Naive thymus-derived CD8-positive, alpha-beta T cell (primary cell): ENCODE results near the gene SKP2. TPM values are rescaled to one million over a fixed set of nuclear protein-coding genes. Genes with fewer than 3 reads are reported as not detected.

Source experiments
- ATAC-seq, 2 donors: fragments of 150-1000 bp; cut with Tn5 transposase in 1 of 2; sonication (Bioruptor Pico), chemical (Tn5 transposase) in 1 of 2; 1 replicate in 1 of 2; 2 replicates in 1 of 2; pipeline ENCODE4 v1.10.0; 2021; ENCODE audit warnings: mild to moderate bottlenecking in 2 of 2, moderate library complexity in 2 of 2
- POLR2A ChIA-PET: fragments of 350-600 bp; sonication (Branson Sonifier 250); formaldehyde crosslinking; loops from one replicate; lab custom pipeline; 2021; ENCODE audit warnings: antibody characterized with exemption; lab: Charles Lee
- DNase-seq, 10 donors: peaks; one replicate each; pipeline versions ENCODE4 v3.0.0 to v3.0.0-alpha.2; 2020 to 2022
- H3K27ac Mint-ChIP-seq, 10 donors: one replicate each; pipeline ENCODE4 v1.8.0; 2020 to 2022; ENCODE audit warnings: mild to moderate bottlenecking in 10 of 10, mixed read lengths in 10 of 10, moderate library complexity in 4 of 10, inconsistent platforms in 1 of 10
- H3K27me3 Mint-ChIP-seq, 5 donors: one replicate each; pipeline ENCODE4 v1.8.0; 2021 to 2022; ENCODE audit warnings: mixed read lengths in 5 of 5
- H3K36me3 Mint-ChIP-seq, 3 donors: one replicate each; pipeline ENCODE4 v1.8.0; 2020 to 2022; ENCODE audit warnings: mixed read lengths in 3 of 3, mild to moderate bottlenecking in 2 of 3, inconsistent platforms in 1 of 3
- H3K4me1 Mint-ChIP-seq, 4 donors: one replicate each; pipeline ENCODE4 v1.8.0; 2021 to 2022; ENCODE audit warnings: mixed read lengths in 4 of 4
- H3K4me3 Mint-ChIP-seq, 10 donors: one replicate each; pipeline ENCODE4 v1.8.0; 2020 to 2022; ENCODE audit warnings: mild to moderate bottlenecking in 10 of 10, mixed read lengths in 10 of 10, moderate library complexity in 6 of 10, inconsistent platforms in 1 of 10
- H3K9me3 Mint-ChIP-seq, 9 donors: one replicate each; pipeline ENCODE4 v1.8.0; 2020 to 2022; ENCODE audit warnings: mixed read lengths in 9 of 9, mild to moderate bottlenecking in 3 of 9, inconsistent platforms in 1 of 9, moderate library complexity in 1 of 9
- microRNA-seq: library from miRNA; unstranded; fragments of <30 nt; microRNA quantifications from one replicate; pipeline ENCODE4 v1.2.0, GENCODE V29; 2022; ENCODE audit warnings: borderline microRNAs expressed
- polyA plus RNA-seq, 3 donors: library from polyadenylated mRNA; unstranded; fragments of 300-500 nt; fragmentation: Illumina TruSeq; gene quantifications; one replicate each; pipeline ENCODE4 v1.2.3, GENCODE V29; 2021
- total RNA-seq, 8 experiments: library from RNA in 2 of 8; stranded (reverse) in 2 of 8; gene quantifications; one replicate each; pipeline ENCODE4 v1.2.3 and lab custom pipeline; 2021 to 2026

The SKP2 gene
- total and polyA plus RNA-seq, 5 experiments from 2014 or later: 15.3 to 21.5 (median 18.5) TPM

DNA sequence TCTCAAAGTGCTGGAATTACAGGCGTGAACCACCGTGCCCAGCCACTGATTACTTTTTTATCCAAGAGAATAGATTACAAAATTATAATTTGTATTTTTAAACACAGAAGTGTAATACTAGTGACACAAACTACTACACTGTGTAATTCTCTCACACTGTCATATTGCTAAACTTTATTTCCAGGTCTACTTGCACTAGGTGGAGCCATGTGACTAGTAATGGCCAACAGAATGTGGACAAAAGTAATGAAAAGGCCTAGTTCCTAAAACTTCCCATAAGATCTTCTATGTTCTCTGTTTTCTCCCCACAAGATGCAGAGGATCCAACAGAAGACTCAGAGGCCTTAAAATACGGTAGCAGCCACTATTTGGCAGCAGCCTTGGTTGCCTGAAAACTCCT, 62.5 kb downstream of the SKP2 start:
- no peak overlapping the region for H3K27ac Mint-ChIP-seq
- H3K4me3 Mint-ChIP-seq: no peak overlapping the region
- no peaks in the 10 kb centered on the region for H3K27me3 Mint-ChIP-seq
- POLR2A ChIA-PET: interaction anchor here (1.0 kb wide), 1 partner anchor 24 kb away, joined by 4 read pairs; no protein-coding TSS in a partner anchor
- no peaks in the 10 kb centered on the region for H3K9me3 Mint-ChIP-seq
- ATAC-seq (peak in 1 of 2 donors; percentile 41), DNase-seq (peak in 2 of 10 donors; percentile 6)
- peaks cover 0 to 69% (median 22%) of the 10 kb centered on the region in 3 donors for H3K36me3 Mint-ChIP-seq
- no peaks in the 10 kb centered on the region for H3K4me1 Mint-ChIP-seq

DNA sequence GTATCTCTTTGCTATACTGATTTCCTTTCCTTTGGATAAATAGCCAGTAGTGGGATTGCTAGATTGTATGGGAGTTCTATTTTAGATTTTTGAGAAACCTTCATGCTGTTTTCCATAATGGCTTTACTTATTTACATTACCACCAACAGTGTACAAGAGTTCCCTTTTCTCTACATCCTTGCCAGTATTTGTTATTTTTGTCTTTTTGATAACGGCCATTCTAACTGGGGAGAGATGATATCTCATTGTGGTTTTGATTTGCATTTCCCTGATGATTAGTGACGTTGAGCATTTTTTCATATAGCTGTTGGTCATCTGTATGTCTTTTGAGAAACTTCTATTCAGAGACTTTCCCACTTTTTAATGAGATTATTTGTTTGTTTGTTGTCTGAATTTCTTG, 64.0 kb downstream of the SKP2 start:
- ATAC-seq (no peak), DNase-seq (no peak)
- no peak overlapping the region for H3K27ac Mint-ChIP-seq
- POLR2A ChIA-PET: no interaction called here
- H3K4me1 Mint-ChIP-seq: no peaks in the 10 kb centered on the region
- peaks cover 2 to 74% (median 19%) of the 10 kb centered on the region in 3 donors for H3K36me3 Mint-ChIP-seq
- no peaks in the 10 kb centered on the region for H3K9me3 Mint-ChIP-seq
- no peaks in the 10 kb centered on the region for H3K27me3 Mint-ChIP-seq
- no peak overlapping the region for H3K4me3 Mint-ChIP-seq

DNA sequence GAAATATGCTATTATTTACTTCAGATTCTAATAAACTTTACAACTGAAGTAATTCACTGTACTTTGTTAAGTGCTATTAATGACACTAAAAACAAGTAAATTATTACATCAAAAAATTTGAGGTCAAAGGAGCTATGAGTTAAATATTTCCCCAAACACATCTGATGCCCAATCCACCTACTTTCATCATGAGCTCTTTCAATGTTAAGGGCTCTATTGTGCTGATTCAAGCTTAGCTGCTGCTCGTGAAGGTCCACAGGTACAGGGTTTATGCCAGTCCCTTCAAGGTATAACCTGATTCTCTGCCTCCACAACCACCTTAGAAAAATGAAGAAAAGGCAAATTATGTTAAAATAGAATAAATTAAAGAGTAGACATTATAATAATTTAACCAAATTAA, 65.7 kb downstream of the SKP2 start:
- H3K4me3 Mint-ChIP-seq: no peak overlapping the region
- H3K27me3 Mint-ChIP-seq: no peaks in the 10 kb centered on the region
- DNase-seq (no peak), ATAC-seq (no peak)
- H3K9me3 Mint-ChIP-seq: no peaks in the 10 kb centered on the region
- POLR2A ChIA-PET: interaction anchor here (0.6 to 1.2 kb wide), 2 partner anchors 12 to 24 kb away, joined by 3 to 4 read pairs; partner anchors contain the start of gene NADK2
- H3K36me3 Mint-ChIP-seq: peaks cover 6 to 72% (median 27%) of the 10 kb centered on the region in 3 donors
- no peak overlapping the region for H3K27ac Mint-ChIP-seq
- H3K4me1 Mint-ChIP-seq: no peaks in the 10 kb centered on the region

DNA sequence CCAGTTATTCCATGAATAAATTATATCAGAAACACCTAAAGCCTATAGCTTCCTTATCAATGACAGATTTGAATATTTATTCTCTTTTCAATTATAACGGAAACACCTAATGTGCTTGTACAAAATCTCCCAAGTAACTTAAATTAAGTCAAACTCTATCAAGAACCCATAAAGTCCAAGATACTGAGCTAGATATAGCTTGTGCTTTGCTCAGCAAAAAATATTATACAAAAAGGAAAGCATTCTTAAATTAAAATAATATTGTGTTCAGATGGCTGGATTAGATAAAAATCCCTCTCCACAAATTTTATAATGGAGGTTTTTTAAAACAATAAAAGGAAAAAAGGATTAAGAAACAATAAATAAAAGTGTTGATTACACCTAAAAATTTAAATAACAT, 66.1 kb downstream of the SKP2 start:
- H3K4me3 Mint-ChIP-seq: no peak overlapping the region
- DNase-seq (no peak), ATAC-seq (no peak)
- no peaks in the 10 kb centered on the region for H3K9me3 Mint-ChIP-seq
- POLR2A ChIA-PET: interaction anchor here (0.6 to 1.2 kb wide), 2 partner anchors 12 to 24 kb away, joined by 3 to 4 read pairs; partner anchors contain the start of gene NADK2
- H3K27ac Mint-ChIP-seq: no peak overlapping the region
- H3K4me1 Mint-ChIP-seq: no peaks in the 10 kb centered on the region
- H3K27me3 Mint-ChIP-seq: no peaks in the 10 kb centered on the region
- H3K36me3 Mint-ChIP-seq: peaks cover 6 to 68% (median 26%) of the 10 kb centered on the region in 3 donors

DNA sequence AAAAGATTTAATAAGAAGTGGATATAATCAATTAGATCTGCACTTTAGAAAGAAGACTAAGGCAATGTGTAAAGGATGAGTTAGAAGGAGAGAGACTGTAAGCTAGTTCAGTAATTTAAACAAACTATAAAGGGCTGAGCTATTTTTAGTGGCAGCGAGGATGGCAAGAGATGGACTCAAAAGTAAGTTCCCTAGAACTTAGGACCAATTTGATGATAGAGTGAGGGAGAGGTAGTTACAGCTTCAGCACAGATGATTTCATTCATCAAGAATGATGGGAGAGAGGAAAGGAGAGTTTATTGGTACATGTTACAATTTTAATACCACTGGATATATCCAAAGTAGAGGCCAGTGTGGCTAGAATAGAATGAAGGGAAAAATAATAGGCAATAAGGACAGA, 70.7 kb downstream of the SKP2 start:
- H3K27ac Mint-ChIP-seq: no peak overlapping the region
- H3K36me3 Mint-ChIP-seq: peaks cover 6 to 39% (median 35%) of the 10 kb centered on the region in 3 donors
- H3K27me3 Mint-ChIP-seq: no peaks in the 10 kb centered on the region

DNA sequence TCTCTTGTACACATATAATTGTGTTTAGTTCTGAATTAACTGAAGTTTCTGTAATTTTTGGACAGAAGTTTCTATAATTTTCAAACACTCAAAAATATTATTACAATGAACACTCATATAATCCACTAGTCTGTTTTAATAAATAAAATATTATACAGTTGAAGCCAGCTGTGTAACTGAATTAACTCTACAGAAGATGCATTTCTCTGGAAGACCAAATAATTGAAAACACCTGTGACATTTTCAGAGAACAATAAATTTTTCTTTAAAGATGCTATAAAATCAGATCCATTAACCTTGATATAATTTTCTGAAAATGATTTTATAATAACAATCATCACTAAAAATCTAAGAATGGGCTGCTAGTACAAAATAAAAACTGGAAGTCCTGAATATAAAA, 75.1 kb downstream of the SKP2 start:
- Mint-ChIP-seq H3K27ac (no peak overlapping the region), H3K36me3 (peaks cover 0 to 16% (median 2%) of the 10 kb centered on the region in 3 donors), H3K4me3 (no peak overlapping the region), H3K9me3 (no peaks in the 10 kb centered on the region), H3K4me1 (peaks cover 2 to 8% (median 5%) of the 10 kb centered on the region in 4 donors), H3K27me3 (no peaks in the 10 kb centered on the region)
- ATAC-seq: no peak
- POLR2A ChIA-PET: interaction anchor here (1.0 kb wide), 1 partner anchor 14 kb away, joined by 3 read pairs; the partner anchor contains the start of gene NADK2
- DNase-seq: no peak

More for the DNA sequence above, 70.7 kb downstream of the SKP2 start:
- no peak overlapping the region for H3K4me3 Mint-ChIP-seq
- ATAC-seq: no peak
- no peak for DNase-seq
- H3K4me1 Mint-ChIP-seq: no peaks in the 10 kb centered on the region
- POLR2A ChIA-PET: no interaction called here
- no peaks in the 10 kb centered on the region for H3K9me3 Mint-ChIP-seq

DNA sequence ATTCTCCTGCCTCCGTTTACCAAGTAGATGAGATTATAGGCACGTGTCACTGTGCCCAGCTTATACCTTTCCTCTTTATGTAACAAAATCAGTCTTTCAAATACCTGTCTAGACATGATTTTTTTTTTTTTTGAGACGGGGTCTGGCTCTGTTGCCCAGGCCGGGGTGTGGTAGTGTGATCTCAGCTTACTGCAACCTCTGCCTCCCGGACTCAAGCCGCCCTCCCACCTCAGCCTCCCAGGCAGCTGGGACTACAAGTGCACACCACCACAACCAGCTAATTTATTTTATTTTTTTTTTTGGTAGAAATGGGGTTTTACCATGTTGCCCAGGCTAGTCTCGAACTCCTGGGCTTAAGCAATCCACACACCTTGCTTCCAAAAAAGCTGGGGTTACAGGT, 76.6 kb downstream of the SKP2 start:
- no peak overlapping the region for H3K27ac Mint-ChIP-seq
- POLR2A ChIA-PET: no interaction called here
- H3K4me3 Mint-ChIP-seq: no peak overlapping the region

DNA sequence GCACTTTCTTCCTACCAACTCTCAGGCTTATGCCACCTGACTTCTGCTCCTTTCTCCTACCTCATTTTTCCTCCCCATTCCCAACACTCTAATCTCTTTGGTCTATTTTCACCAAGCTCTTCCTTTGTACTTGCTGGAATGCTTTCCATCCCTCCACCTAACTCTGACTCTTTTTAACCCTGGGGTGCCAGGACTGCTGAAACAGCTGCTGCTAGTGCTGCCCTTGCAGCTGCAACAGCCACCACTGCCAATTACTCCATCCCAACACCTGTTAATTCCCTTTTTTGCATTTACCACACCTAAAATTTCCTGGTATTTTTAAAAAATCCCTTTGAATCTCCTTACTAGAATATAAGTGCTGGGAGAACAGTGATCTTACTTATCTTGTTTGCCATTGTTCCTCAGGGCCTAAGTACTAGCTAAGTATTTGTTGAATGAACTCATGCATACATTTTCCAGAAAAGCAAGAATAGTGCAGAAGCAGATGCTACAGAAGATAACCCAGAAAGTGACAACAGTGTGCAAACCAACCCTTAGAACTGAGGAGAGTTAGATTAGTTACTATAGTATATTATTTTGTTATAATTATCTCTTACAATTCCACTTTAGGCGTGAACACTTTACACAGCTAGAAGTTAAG, 78.4 kb downstream of the SKP2 start:
- no peak overlapping the region for H3K4me3 Mint-ChIP-seq
- H3K9me3 Mint-ChIP-seq: no peaks in the 10 kb centered on the region
- DNase-seq: no peak
- peaks cover 0 to 9% (median 2%) of the 10 kb centered on the region in 3 donors for H3K36me3 Mint-ChIP-seq
- POLR2A ChIA-PET: interaction anchor here (0.7 kb wide), 1 partner anchor 13 kb away, joined by 3 read pairs; no protein-coding TSS in a partner anchor
- H3K27ac Mint-ChIP-seq: no peak overlapping the region
- peaks cover 4 to 16% (median 7%) of the 10 kb centered on the region in 4 donors for H3K4me1 Mint-ChIP-seq
- no peaks in the 10 kb centered on the region for H3K27me3 Mint-ChIP-seq
- no peak for ATAC-seq

More for the DNA sequence above, 76.6 kb downstream of the SKP2 start:
- DNase-seq (no peak), ATAC-seq (no peak)
- H3K9me3 Mint-ChIP-seq: no peaks in the 10 kb centered on the region
- H3K4me1 Mint-ChIP-seq: peaks cover 4 to 16% (median 7%) of the 10 kb centered on the region in 4 donors
- H3K36me3 Mint-ChIP-seq: peaks cover 0 to 16% (median 2%) of the 10 kb centered on the region in 3 donors
- H3K27me3 Mint-ChIP-seq: no peaks in the 10 kb centered on the region

DNA sequence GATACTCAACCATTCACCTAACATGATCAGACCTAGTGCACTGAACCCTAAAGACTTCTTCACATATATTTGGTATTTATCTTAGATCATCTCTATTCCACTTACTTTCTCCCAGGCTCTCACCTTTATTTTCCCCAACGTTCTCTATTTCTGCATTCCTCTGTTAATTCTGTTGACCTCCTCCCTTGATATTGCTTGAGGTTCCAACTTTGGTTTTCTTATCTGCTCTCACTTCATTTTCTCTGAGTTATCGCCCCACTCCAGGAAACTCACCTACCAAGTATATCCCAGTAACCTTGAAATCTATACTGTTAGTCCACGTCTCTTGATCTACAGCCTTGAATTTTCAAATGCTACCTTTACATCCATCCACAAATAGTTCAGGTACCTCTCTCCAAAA, 80.6 kb downstream of the SKP2 start:
- Mint-ChIP-seq H3K4me3 (no peak overlapping the region), H3K9me3 (no peaks in the 10 kb centered on the region), H3K36me3 (peaks cover 0 to 2% (median 0%) of the 10 kb centered on the region in 3 donors), H3K27me3 (no peaks in the 10 kb centered on the region), H3K4me1 (peaks cover 9 to 19% (median 16%) of the 10 kb centered on the region in 4 donors), H3K27ac (no peak overlapping the region)
- no peak for DNase-seq
- ATAC-seq: no peak
- POLR2A ChIA-PET: no interaction called here

Small RNA genes within 50 kb of the gene (microRNA-seq; reads per million reads assigned to microRNA genes)
- gene MIR580: 6.8 reads per million, percentile 19 among the genes with 10 or more reads in this experiment

Other genes starting within 250 kb of the SKP2 start
- gene CAPSL, start 213.5 kb upstream of the SKP2 start, total RNA-seq: not detected
- not detected for gene CAPSL, start 213.5 kb upstream of the SKP2 start, polyA plus RNA-seq
- not detected for gene UGT3A1, start 160.7 kb upstream of the SKP2 start, total RNA-seq
- not detected for gene UGT3A1, start 160.7 kb upstream of the SKP2 start, polyA plus RNA-seq
- not detected for gene UGT3A2, start 85.2 kb upstream of the SKP2 start, total RNA-seq
- gene UGT3A2, start 85.2 kb upstream of the SKP2 start, polyA plus RNA-seq: not detected
- gene LMBRD2, start 224 bp upstream of the SKP2 start, total RNA-seq: 10 to 100 TPM; 15.6 to 16.5 TPM
- gene LMBRD2, start 224 bp upstream of the SKP2 start, polyA plus RNA-seq: 1 to 10 TPM; 1.4 to 4.5 (median 2.6) TPM
- gene NADK2, start 89.8 kb downstream of the SKP2 start, total RNA-seq: 10 to 100 TPM; 14.6 to 15.7 TPM
- gene NADK2, start 89.8 kb downstream of the SKP2 start, polyA plus RNA-seq: 1 to 10 TPM; 4.7 to 9.8 (median 5.4) TPM
- not detected for gene RANBP3L, start 149.8 kb downstream of the SKP2 start, total RNA-seq
- gene RANBP3L, start 149.8 kb downstream of the SKP2 start, polyA plus RNA-seq: under 1 TPM in 1 of 3 donors, not detected in 2; 0.06 TPM